ENCODE results near the gene FBXO28. TPM values are rescaled to one million over a fixed set of nuclear protein-coding genes. Genes with fewer than 3 reads are reported as not detected.
A peak's percentile ranks its signal among the peaks of the same experiment; 100 is the strongest.

Gene FBXO28
- total and polyA plus RNA-seq, 10 of the 15 experiments (the other 5 are each of a cell fraction or from before 2014, with no cell fraction given), result 4.3 to 23.2 (median 18.4) TPM

DNA sequence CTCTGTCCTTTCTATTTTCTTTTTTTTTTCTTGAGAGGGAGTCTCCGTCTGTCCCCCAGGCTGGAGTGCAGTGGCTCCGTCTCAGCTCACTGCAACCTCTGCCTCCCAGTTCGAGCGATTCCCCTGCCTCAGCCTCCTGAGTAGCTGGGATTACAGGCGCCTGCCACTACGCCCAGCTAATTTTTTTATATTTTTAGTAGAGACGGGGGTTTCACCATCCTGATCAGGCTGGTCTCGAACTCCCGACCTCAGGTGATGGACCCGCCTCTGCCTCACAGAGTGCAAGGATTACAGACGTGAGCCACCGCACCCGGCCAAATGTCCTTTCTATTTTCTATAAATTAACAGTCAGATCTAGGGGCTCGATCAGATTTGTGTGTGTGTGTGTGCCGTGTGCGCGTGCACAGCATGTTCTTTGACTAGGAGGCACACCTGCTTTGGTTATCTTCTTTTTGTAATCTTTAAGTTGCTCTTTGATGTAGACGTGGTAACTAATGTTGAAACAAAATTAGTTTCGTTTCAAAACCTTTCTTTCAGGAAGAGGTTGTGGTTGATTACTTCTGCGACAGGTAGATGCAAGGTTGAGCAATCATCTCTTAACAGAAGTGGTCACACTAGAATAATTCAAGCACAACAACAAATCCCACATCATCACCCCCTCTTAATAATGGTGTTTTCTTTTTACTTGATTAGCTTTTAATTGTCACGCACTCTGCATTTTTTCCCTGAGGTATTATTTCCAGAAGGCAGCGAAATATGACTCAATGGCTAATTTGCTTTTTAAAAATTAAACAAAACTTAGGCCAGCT lies 68.3 kb downstream of the FBXO28 start (continued):
- TF ChIP-seq, protein P1, sequence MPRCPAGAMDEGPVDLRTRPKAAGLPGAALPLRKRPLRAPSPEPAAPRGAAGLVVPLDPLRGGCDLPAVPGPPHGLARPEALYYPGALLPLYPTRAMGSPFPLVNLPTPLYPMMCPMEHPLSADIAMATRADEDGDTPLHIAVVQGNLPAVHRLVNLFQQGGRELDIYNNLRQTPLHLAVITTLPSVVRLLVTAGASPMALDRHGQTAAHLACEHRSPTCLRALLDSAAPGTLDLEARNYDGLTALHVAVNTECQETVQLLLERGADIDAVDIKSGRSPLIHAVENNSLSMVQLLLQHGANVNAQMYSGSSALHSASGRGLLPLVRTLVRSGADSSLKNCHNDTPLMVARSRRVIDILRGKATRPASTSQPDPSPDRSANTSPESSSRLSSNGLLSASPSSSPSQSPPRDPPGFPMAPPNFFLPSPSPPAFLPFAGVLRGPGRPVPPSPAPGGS (IDR thresholded peaks at IDR 0.05; ENCODE audit: borderline replicate concordance, insufficient read depth, low read depth, low read length, poor library complexity, severe bottlenecking), result peak; percentile 75
- TF ChIP-seq BMI1 (IDR thresholded peaks at IDR 0.05; ENCODE audit: borderline replicate concordance) (peak; percentile 52; the same call in 1 of the 2 replicates), FOXK2 (IDR thresholded peaks at IDR 0.05) (no peak), PML (IDR thresholded peaks at IDR 0.05; ENCODE audit: low read length) (peak; percentile 87), NFXL1 (IDR thresholded peaks at IDR 0.05; ENCODE audit: borderline replicate concordance) (no peak), CBX5 (IDR thresholded peaks at IDR 0.05; ENCODE audit: low read depth) (no peak), TCF12 (IDR thresholded peaks at IDR 0.05; ENCODE audit: low read depth, low read length) (peak; percentile 82; the same call in 1 of the 2 replicates), NBN (IDR thresholded peaks at IDR 0.05) (peak; percentile 77), PAX5 (IDR thresholded peaks at IDR 0.05; ENCODE audit: borderline replicate concordance, low read depth, low read length) (peak; percentile 86), NFIC (IDR thresholded peaks at IDR 0.05; ENCODE audit: low read depth, low read length) (peak; percentile 96), RAD51 (IDR thresholded peaks at IDR 0.05) (peak; percentile 46), JUND (IDR thresholded peaks at IDR 0.05; ENCODE audit: low read depth, low read length) (0 out of 2 replicates have a peak, but pooled peaks have one; percentile 27), YY1 (IDR thresholded peaks at IDR 0.05; ENCODE audit: low read depth, low read length) (0 out of 2 replicates have a peak, but pooled peaks have one; percentile 9), SREBF1 (IDR thresholded peaks at IDR 0.05; ENCODE audit: low read length) (peak; percentile 29; the same call in 1 of the 2 replicates), IRF4 (IDR thresholded peaks at IDR 0.05; ENCODE audit: low read depth, low read length) (0 out of 2 replicates have a peak, but pooled peaks have one; percentile 40), SMAD5 (IDR thresholded peaks at IDR 0.05; ENCODE audit: low read depth) (no peak)
- TF ChIP-seq, protein P2, sequence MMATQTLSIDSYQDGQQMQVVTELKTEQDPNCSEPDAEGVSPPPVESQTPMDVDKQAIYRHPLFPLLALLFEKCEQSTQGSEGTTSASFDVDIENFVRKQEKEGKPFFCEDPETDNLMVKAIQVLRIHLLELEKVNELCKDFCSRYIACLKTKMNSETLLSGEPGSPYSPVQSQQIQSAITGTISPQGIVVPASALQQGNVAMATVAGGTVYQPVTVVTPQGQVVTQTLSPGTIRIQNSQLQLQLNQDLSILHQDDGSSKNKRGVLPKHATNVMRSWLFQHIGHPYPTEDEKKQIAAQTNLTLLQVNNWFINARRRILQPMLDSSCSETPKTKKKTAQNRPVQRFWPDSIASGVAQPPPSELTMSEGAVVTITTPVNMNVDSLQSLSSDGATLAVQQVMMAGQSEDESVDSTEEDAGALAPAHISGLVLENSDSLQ (IDR thresholded peaks at IDR 0.05), result peak; percentile 72
- TF ChIP-seq, protein P3, sequence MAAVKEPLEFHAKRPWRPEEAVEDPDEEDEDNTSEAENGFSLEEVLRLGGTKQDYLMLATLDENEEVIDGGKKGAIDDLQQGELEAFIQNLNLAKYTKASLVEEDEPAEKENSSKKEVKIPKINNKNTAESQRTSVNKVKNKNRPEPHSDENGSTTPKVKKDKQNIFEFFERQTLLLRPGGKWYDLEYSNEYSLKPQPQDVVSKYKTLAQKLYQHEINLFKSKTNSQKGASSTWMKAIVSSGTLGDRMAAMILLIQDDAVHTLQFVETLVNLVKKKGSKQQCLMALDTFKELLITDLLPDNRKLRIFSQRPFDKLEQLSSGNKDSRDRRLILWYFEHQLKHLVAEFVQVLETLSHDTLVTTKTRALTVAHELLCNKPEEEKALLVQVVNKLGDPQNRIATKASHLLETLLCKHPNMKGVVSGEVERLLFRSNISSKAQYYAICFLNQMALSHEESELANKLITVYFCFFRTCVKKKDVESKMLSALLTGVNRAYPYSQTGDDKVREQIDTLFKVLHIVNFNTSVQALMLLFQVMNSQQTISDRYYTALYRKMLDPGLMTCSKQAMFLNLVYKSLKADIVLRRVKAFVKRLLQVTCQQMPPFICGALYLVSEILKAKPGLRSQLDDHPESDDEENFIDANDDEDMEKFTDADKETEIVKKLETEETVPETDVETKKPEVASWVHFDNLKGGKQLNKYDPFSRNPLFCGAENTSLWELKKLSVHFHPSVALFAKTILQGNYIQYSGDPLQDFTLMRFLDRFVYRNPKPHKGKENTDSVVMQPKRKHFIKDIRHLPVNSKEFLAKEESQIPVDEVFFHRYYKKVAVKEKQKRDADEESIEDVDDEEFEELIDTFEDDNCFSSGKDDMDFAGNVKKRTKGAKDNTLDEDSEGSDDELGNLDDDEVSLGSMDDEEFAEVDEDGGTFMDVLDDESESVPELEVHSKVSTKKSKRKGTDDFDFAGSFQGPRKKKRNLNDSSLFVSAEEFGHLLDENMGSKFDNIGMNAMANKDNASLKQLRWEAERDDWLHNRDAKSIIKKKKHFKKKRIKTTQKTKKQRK (IDR thresholded peaks at IDR 0.05; ENCODE audit: low read depth, low read length), result no peak
- TF ChIP-seq, protein P4, sequence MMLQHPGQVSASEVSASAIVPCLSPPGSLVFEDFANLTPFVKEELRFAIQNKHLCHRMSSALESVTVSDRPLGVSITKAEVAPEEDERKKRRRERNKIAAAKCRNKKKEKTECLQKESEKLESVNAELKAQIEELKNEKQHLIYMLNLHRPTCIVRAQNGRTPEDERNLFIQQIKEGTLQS (IDR thresholded peaks at IDR 0.05; ENCODE audit: borderline replicate concordance, extremely low read depth, low read depth, low read length), result no peak
- TF ChIP-seq, protein P5, sequence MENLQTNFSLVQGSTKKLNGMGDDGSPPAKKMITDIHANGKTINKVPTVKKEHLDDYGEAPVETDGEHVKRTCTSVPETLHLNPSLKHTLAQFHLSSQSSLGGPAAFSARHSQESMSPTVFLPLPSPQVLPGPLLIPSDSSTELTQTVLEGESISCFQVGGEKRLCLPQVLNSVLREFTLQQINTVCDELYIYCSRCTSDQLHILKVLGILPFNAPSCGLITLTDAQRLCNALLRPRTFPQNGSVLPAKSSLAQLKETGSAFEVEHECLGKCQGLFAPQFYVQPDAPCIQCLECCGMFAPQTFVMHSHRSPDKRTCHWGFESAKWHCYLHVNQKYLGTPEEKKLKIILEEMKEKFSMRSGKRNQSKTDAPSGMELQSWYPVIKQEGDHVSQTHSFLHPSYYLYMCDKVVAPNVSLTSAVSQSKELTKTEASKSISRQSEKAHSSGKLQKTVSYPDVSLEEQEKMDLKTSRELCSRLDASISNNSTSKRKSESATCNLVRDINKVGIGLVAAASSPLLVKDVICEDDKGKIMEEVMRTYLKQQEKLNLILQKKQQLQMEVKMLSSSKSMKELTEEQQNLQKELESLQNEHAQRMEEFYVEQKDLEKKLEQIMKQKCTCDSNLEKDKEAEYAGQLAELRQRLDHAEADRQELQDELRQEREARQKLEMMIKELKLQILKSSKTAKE (IDR thresholded peaks at IDR 0.05; ENCODE audit: low read depth, poor library complexity, severe bottlenecking), result peak; percentile 86
